HG02571 (cell line): ENCODE measurements around the gene PSTPIP2.

Experiments
- ATAC-seq: cut with Tn5 transposase; IDR thresholded peaks from one replicate; pipeline ENCODE4 v1.9.1; 2021; ENCODE audit warnings: mild to moderate bottlenecking, moderate library complexity; ENCODE audit not compliant: unreplicated experiment

The PSTPIP2 gene

GRCh38 chr18:46037512-46038305 lies 34.4 kb downstream of the PSTPIP2 start:
- ATAC-seq, result no peak

- no peak for ATAC-seq
Measured at GRCh38 chr18:46035696-46036680, 36.1 kb downstream of the PSTPIP2 start.

- no peak for ATAC-seq
Measured at GRCh38 chr18:46034230-46034629, 37.8 kb downstream of the PSTPIP2 start.

- ATAC-seq, result no peak
Measured at GRCh38 chr18:46031741-46032140, 40.3 kb downstream of the PSTPIP2 start.

GRCh38 chr18:46028536-46028891 lies 43.5 kb downstream of the PSTPIP2 start:
- ATAC-seq, result no peak

- ATAC-seq, result no peak
Measured at GRCh38 chr18:46019936-46020335, 52.1 kb downstream of the PSTPIP2 start.

- ATAC-seq, result no peak
Measured at GRCh38 chr18:46013484-46014189, 58.4 kb downstream of the PSTPIP2 start.

- no peak for ATAC-seq
Measured at GRCh38 chr18:46010676-46011075, 61.4 kb downstream of the PSTPIP2 start.

- ATAC-seq, result no peak
Measured at GRCh38 chr18:46010050-46010449, 62.0 kb downstream of the PSTPIP2 start.

- ATAC-seq, result no peak
Measured at GRCh38 chr18:46009125-46009840, 62.8 kb downstream of the PSTPIP2 start.

- ATAC-seq, result no peak
Measured at GRCh38 chr18:46008531-46008930, 63.5 kb downstream of the PSTPIP2 start.

GRCh38 chr18:46007165-46007564 lies 64.9 kb downstream of the PSTPIP2 start:
- ATAC-seq, result no peak

GRCh38 chr18:46002934-46003333 lies 69.1 kb downstream of the PSTPIP2 start:
- ATAC-seq, result no peak

GRCh38 chr18:46001892-46002291 lies 70.2 kb downstream of the PSTPIP2 start:
- ATAC-seq, result no peak

- no peak for ATAC-seq
Measured at GRCh38 chr18:46001074-46001473, 71.0 kb downstream of the PSTPIP2 start.

GRCh38 chr18:45999536-45999935 lies 72.5 kb downstream of the PSTPIP2 start:
- no peak for ATAC-seq

GRCh38 chr18:45998244-45998643 lies 73.8 kb downstream of the PSTPIP2 start:
- no peak for ATAC-seq

GRCh38 chr18:45997700-45998151 lies 74.3 kb downstream of the PSTPIP2 start:
- no peak for ATAC-seq

- no peak for ATAC-seq
Measured at GRCh38 chr18:45995461-45995860, 76.6 kb downstream of the PSTPIP2 start.

GRCh38 chr18:45993438-45993837 lies 78.6 kb downstream of the PSTPIP2 start:
- no peak for ATAC-seq
